Loucy (cell line): ENCODE data around the gene PTPRK.

Experiments
- CTCF ChIP-seq: fragments of 200-600 bp; sonication (generic); conservative IDR thresholded peaks from 2 replicates; pipeline ENCODE4 v1.5.1; 2014; ENCODE audit warnings: mild to moderate bottlenecking, antibody characterized with exemption, low read length
- EZH2phosphoT487 ChIP-seq: fragments of 200-600 bp; IDR thresholded peaks from 2 replicates; pipeline ENCODE4 v1.6.1; 2018; ENCODE audit warnings: antibody characterized with exemption, mild to moderate bottlenecking, moderate library complexity, borderline replicate concordance

- no peak for TF ChIP-seq CTCF
- TF ChIP-seq EZH2phosphoT487: no peak
Observed at GRCh38 chr6:128161839-128162238, 358.6 kb downstream of the PTPRK start.
